ENCODE data around the gene ABCB10. TPM values are rescaled to one million over a fixed set of nuclear protein-coding genes. Genes with fewer than 3 reads are reported as not detected.

ABCB10 gene
- total RNA-seq, 1 experiment from 2014 or later = 13.8 TPM

DNA sequence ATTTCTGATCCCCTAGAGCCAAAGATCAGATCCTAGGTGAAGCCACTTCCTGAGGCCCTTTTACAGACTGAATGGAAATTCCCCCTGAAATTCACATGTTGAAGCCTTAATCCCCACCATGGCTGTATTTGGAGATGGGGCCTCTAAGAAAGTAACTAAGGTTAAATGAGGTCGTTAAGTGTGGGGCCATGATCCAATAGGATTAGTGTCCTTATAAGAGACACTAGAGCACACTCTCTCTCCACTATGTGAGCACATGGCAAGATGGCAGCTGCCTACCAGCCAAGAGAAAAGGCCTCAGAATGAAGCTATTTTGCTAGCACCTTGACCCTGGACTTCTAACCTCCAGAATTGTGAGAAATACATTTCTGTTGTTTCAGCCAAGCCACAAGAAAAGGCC is 13.9 kb downstream of the ABCB10 start:
- Histone ChIP-seq H3T11ph (ENCODE audit: low read length) (no peak overlapping the region), H3K79me2 (ENCODE audit: insufficient read depth, low read length) (no peaks in the 10 kb centered on the region), H3K79me1 (ENCODE audit: insufficient read depth, low read depth, low read length, poor library complexity, severe bottlenecking) (no peaks in the 10 kb centered on the region), H3K27me3 (ENCODE audit: insufficient read depth, low read length) (no peaks in the 10 kb centered on the region), H3K23me2 (ENCODE audit: insufficient read length, low read depth, low read length, poor library complexity, severe bottlenecking) (no peaks in the 10 kb centered on the region), H3K9me3 (ENCODE audit: control insufficient read depth, low read depth, low read length) (no peaks in the 10 kb centered on the region), H4K20me1 (ENCODE audit: control insufficient read depth, insufficient read depth, insufficient read length) (no peaks in the 10 kb centered on the region), H3K27ac (ENCODE audit: insufficient read length, low read depth, low read length) (no peak overlapping the region), H2AFZ (ENCODE audit: low read length) (no peak overlapping the region), H3K4me2 (ENCODE audit: insufficient read depth, insufficient read length, low read length) (no peak overlapping the region), H2BK15ac (ENCODE audit: low read depth, low read length) (no peak overlapping the region), H3K23ac (ENCODE audit: insufficient read length, low read depth, low read length) (no peak overlapping the region), H2AK5ac (ENCODE audit: insufficient read length, low read length) (no peak overlapping the region), H4K8ac (replicated peaks; ENCODE audit: insufficient read length, low read depth, low read length) (no peak overlapping the region), H4K5ac (ENCODE audit: insufficient read length, low read depth, low read length) (no peak overlapping the region), H4K91ac (ENCODE audit: insufficient read length, low read depth, low read length) (no peak overlapping the region), H3K9ac (ENCODE audit: extremely low read depth, insufficient read length, low read length) (no peak overlapping the region), H3K18ac (ENCODE audit: insufficient read length, low read depth, low read length) (no peak overlapping the region), H2BK120ac (ENCODE audit: low read depth, low read length, poor library complexity, severe bottlenecking) (no peak overlapping the region), H3K56ac (ENCODE audit: insufficient read length, low read depth, low read length) (no peak overlapping the region), H3K4me1 (ENCODE audit: insufficient read depth, low read length) (no peaks in the 10 kb centered on the region), H2BK12ac (ENCODE audit: insufficient read length, low read depth, low read length) (no peak overlapping the region), H2BK5ac (ENCODE audit: insufficient read length, low read length) (no peak overlapping the region), H3K14ac (ENCODE audit: insufficient read depth, low read length) (no peak overlapping the region), H2BK20ac (ENCODE audit: low read depth, low read length, poor library complexity, severe bottlenecking) (no peak overlapping the region), H3K4ac (ENCODE audit: low read depth, low read length) (no peak overlapping the region)
- no CpG with 5 or more reads among the region's 1 CpG for WGBS (ENCODE audit: extremely low coverage, insufficient read length, low lambda C conversion rate)
- TF ChIP-seq, protein P1, sequence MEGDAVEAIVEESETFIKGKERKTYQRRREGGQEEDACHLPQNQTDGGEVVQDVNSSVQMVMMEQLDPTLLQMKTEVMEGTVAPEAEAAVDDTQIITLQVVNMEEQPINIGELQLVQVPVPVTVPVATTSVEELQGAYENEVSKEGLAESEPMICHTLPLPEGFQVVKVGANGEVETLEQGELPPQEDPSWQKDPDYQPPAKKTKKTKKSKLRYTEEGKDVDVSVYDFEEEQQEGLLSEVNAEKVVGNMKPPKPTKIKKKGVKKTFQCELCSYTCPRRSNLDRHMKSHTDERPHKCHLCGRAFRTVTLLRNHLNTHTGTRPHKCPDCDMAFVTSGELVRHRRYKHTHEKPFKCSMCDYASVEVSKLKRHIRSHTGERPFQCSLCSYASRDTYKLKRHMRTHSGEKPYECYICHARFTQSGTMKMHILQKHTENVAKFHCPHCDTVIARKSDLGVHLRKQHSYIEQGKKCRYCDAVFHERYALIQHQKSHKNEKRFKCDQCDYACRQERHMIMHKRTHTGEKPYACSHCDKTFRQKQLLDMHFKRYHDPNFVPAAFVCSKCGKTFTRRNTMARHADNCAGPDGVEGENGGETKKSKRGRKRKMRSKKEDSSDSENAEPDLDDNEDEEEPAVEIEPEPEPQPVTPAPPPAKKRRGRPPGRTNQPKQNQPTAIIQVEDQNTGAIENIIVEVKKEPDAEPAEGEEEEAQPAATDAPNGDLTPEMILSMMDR (conservative IDR thresholded peaks at IDR 0.05) = no peak
- H3K4me3 Mint-ChIP-seq = no peak overlapping the region
- peaks cover 11 to 57% (median 46%) of the 10 kb centered on the region in 3 experiments; a peak in 6 of 7 replicates for H3K36me3 Mint-ChIP-seq (ENCODE audit: insufficient read depth in 1 of 3, low read depth in 3 of 3)
- no peaks in the 10 kb centered on the region for H3K4me1 Mint-ChIP-seq
- no peak for DNase-seq
- no peaks in the 10 kb centered on the region for H3K27me3 Mint-ChIP-seq (ENCODE audit: low read depth)
- no peak overlapping the region for H3K27ac Mint-ChIP-seq
- no peaks in the 10 kb centered on the region for H3K9me3 Mint-ChIP-seq

Data from H9 (cell line).